Panc1 (cell line): ENCODE data around the gene GLI3. TPM values are rescaled to one million over a fixed set of nuclear protein-coding genes. Genes with fewer than 3 reads are reported as not detected.

Source experiments
- ATAC-seq: fragments of 200-7000 bp; cut with Tn5 transposase; 2 replicates; pipeline ENCODE4 v1.9.1; 2020; ENCODE audit warnings: mild to moderate bottlenecking, moderate library complexity
- BruUV-seq: library from RNA; stranded (reverse); fragments of 400-500 nt; replicated peaks from 2 replicates; lab custom pipeline; 2021; lab: Mats Ljungman, UMichigan
- CTCF ChIA-PET: fragments of 300-600 bp; sonication (Branson Sonifier 250); formaldehyde crosslinking; loops from one replicate; lab custom pipeline; 2022; ENCODE audit warnings: antibody characterized with exemption; lab: Charles Lee
- POLR2A ChIA-PET: fragments of 300-600 bp; sonication (Branson Sonifier 250); formaldehyde crosslinking; loops from one replicate; lab custom pipeline; 2022; ENCODE audit warnings: antibody characterized with exemption; lab: Charles Lee
- DNase-seq: peaks from one replicate; pipeline ENCODE4 v3.0.0-alpha.2; 2010; ENCODE audit warnings: low read depth, low spot score
- H3K27ac ChIP-seq: 2 replicates; pipeline ENCODE4 v1.5.1; 2011; ENCODE audit warnings: mild to moderate bottlenecking, low read length, inconsistent platforms
- H3K27me3 ChIP-seq: fragments of 200-500 bp; sonication (Bioruptor generic); 2 replicates; pipeline ENCODE4 v1.6.0; 2014; ENCODE audit warnings: low read length, inconsistent platforms; ENCODE audit not compliant: control insufficient read depth, insufficient read depth
- H3K36me3 ChIP-seq: fragments of 200-500 bp; sonication (Bioruptor generic); 2 replicates; pipeline ENCODE4 v1.5.1; 2014; ENCODE audit warnings: inconsistent platforms, mild to moderate bottlenecking, low read length, moderate library complexity; ENCODE audit not compliant: control insufficient read depth, insufficient read depth
- H3K4me1 ChIP-seq: 2 replicates; pipeline ENCODE4 v1.5.1; 2011; ENCODE audit warnings: inconsistent platforms, mild to moderate bottlenecking, low read length, moderate library complexity; ENCODE audit not compliant: control insufficient read depth, insufficient read depth
- H3K4me3 ChIP-seq, 2 experiments: 2 replicates each; pipeline ENCODE4 v1.5.1; 2011 to 2012; ENCODE audit warnings: low read depth in 2 of 2, low read length in 2 of 2, mild to moderate bottlenecking in 2 of 2, inconsistent platforms in 1 of 2, moderate library complexity in 1 of 2
- H3K9me3 ChIP-seq: fragments of 200-500 bp; sonication (Bioruptor generic); 2 replicates; pipeline ENCODE4 v1.5.1; 2014; ENCODE audit warnings: low read depth, mild to moderate bottlenecking, inconsistent platforms, low read length, moderate library complexity; ENCODE audit not compliant: control insufficient read depth, insufficient read depth
- CTCF ChIP-seq: fragments of 450-650 bp; IDR thresholded peaks from 2 replicates; pipeline ENCODE4 v1.5.1; 2017; ENCODE audit warnings: mild to moderate bottlenecking
- POLR2AphosphoS5 ChIP-seq: IDR thresholded peaks from 2 replicates; pipeline ENCODE4 v1.6.1; 2012; ENCODE audit warnings: mild to moderate bottlenecking, low read depth, low read length, moderate library complexity
- REST ChIP-seq, 2 experiments: IDR thresholded peaks; 2 replicates each; pipeline ENCODE4 v1.6.1; 2011 to 2012; ENCODE audit warnings: low read depth in 2 of 2, control low read depth in 1 of 2, low read length in 1 of 2, mild to moderate bottlenecking in 1 of 2, moderate library complexity in 1 of 2; ENCODE audit not compliant: insufficient read depth in 1 of 2
- SIN3A ChIP-seq: IDR thresholded peaks from 2 replicates; pipeline ENCODE4 v1.6.1; 2012; ENCODE audit warnings: low read depth, mild to moderate bottlenecking, low read length, moderate library complexity, borderline replicate concordance; ENCODE audit not compliant: insufficient read depth
- TCF7L2 ChIP-seq: IDR thresholded peaks from 2 replicates; pipeline ENCODE4 v1.6.1; 2011; ENCODE audit warnings: mild to moderate bottlenecking, low read depth, low read length, inconsistent platforms
- in situ Hi-C: cut with HindIII; loops from 2 replicates; pipeline ENCODE4 v1.10.0; 2016; ENCODE audit warnings: low sequenced_read_pairs, low pct_unique_long_range_greater_than_20kb
- intact Hi-C: fragments of 100-400 bp; cut with micrococcal nuclease; formaldehyde crosslinking; loops from one replicate; pipeline ENCODE4 v1.10.0; 2022; ENCODE audit not compliant: unreplicated experiment
- total RNA-seq: library from RNA; stranded (reverse); gene quantifications from one replicate; pipeline ENCODE4 v1.2.1, GENCODE V29; 2021; ENCODE audit not compliant: unreplicated experiment

Gene GLI3
- total RNA-seq, 1 experiment from 2014 or later, result 3.7 TPM

GRCh38 chr7:42085531-42085930 is 151.5 kb downstream of the GLI3 start:
- BruUV-seq, result no TSS peak
- CTCF ChIA-PET, result no interaction called here
- no peaks in the 10 kb centered on the region for H3K27me3 ChIP-seq
- H3K9me3 ChIP-seq, result no peaks in the 10 kb centered on the region
- no peaks in the 10 kb centered on the region for H3K4me1 ChIP-seq
- H3K4me3 ChIP-seq, result no peak overlapping the region
- TF ChIP-seq REST (IDR thresholded peaks at IDR 0.05; ENCODE audit: insufficient read depth in 1 of 2, low read depth in 2 of 2, low read length in 1 of 2), result no peak
- no peak for TF ChIP-seq TCF7L2
- no peak for TF ChIP-seq SIN3A
- TF ChIP-seq POLR2AphosphoS5, result no peak
- no peak for TF ChIP-seq CTCF
- POLR2A ChIA-PET, result no interaction called here
- in situ Hi-C loops (no loop called here), intact Hi-C loops (no loop called here)
- ATAC-seq, result no peak
- no peaks in the 10 kb centered on the region for H3K36me3 ChIP-seq
- no peak for DNase-seq
- H3K27ac ChIP-seq, result no peak overlapping the region

- BruUV-seq, result no TSS peak
- intact Hi-C loops, result no loop called here
- Histone ChIP-seq H3K27me3 (no peaks in the 10 kb centered on the region), H3K36me3 (no peaks in the 10 kb centered on the region), H3K4me1 (no peaks in the 10 kb centered on the region), H3K4me3 (no peak overlapping the region), H3K9me3 (no peaks in the 10 kb centered on the region), H3K27ac (no peak overlapping the region)
- ChIA-PET CTCF (interaction anchor here (0.6 kb wide), 1 partner anchor 11 kb away, joined by 7 read pairs; no protein-coding TSS in a partner anchor), POLR2A (interaction anchor here (0.6 kb wide), 2 partner anchors 12 to 262 kb away, joined by 3 to 11 read pairs; no protein-coding TSS in a partner anchor)
- no peak for DNase-seq
- ATAC-seq, result no peak
- in situ Hi-C loops, result no loop called here
- TF ChIP-seq SIN3A (no peak), TCF7L2 (no peak), CTCF (no peak), POLR2AphosphoS5 (no peak), REST (IDR thresholded peaks at IDR 0.05; ENCODE audit: insufficient read depth in 1 of 2, low read depth in 2 of 2, low read length in 1 of 2) (no peak)
Observed at GRCh38 chr7:42084263-42084662, 152.7 kb downstream of the GLI3 start.
